DOHH2 (cell line): ENCODE results near the gene COA8.

Experiments used
- CTCF ChIP-seq: fragments of 200-600 bp; sonication (generic); IDR thresholded peaks from one replicate; pipeline ENCODE4 v1.5.1; 2014; ENCODE audit warnings: antibody characterized with exemption, mild to moderate bottlenecking, low read depth, low read length; ENCODE audit not compliant: poor library complexity, severe bottlenecking
- EZH2phosphoT487 ChIP-seq: fragments of 200-600 bp; sonication (generic); IDR thresholded peaks from 2 replicates; pipeline ENCODE4 v1.6.1; 2017; ENCODE audit warnings: borderline replicate concordance, mild to moderate bottlenecking, antibody characterized with exemption, low read length, moderate library complexity, mixed read lengths

GRCh38 chr14:103626146-103626850 is 63.5 kb downstream of the COA8 start:
- TF ChIP-seq CTCF (no peak), EZH2phosphoT487 (no peak)
